Esophagus muscularis mucosa (tissue), 4 donors: Measurements from ENCODE around the gene ATP1B1. TPM values are rescaled to one million over a fixed set of nuclear protein-coding genes. Genes with fewer than 3 reads are reported as not detected.

Source experiments
- DNase-seq: peaks from one replicate; pipeline ENCODE4 v3.0.0-alpha.2; 2017; ENCODE audit errors: extremely low spot score
- H3K27ac ChIP-seq, 4 donors: fragments of 200-600 bp; sonication (generic); replicated peaks in 1 of 4; 1 replicate in 3 of 4; 2 replicates in 1 of 4; pipeline ENCODE4 v1.5.1; 2016 to 2019; ENCODE audit warnings: mild to moderate bottlenecking in 1 of 4
- H3K27me3 ChIP-seq, 4 donors: fragments of 200-600 bp; sonication (generic); one replicate each; pipeline versions ENCODE4 v1.5.1 to v1.6.0; 2016 to 2019
- H3K36me3 ChIP-seq, 4 donors: fragments of 200-600 bp; sonication (generic); one replicate each; pipeline ENCODE4 v1.5.1; 2016 to 2019
- H3K4me1 ChIP-seq, 4 donors: fragments of 200-600 bp; sonication (generic); one replicate each; pipeline ENCODE4 v1.5.1; 2016 to 2019
- H3K4me3 ChIP-seq, 4 donors: fragments of 200-600 bp; sonication (generic); 1 replicate in 2 of 4; 2 replicates in 2 of 4; pipeline ENCODE4 v1.5.1; 2016 to 2019; ENCODE audit warnings: mild to moderate bottlenecking in 4 of 4, moderate library complexity in 1 of 4
- H3K9me3 ChIP-seq, 4 donors: fragments of 200-600 bp; sonication (generic); 1 replicate in 3 of 4; 2 replicates in 1 of 4; pipeline ENCODE4 v1.5.1; 2016 to 2019
- EP300 ChIP-seq: sonication (generic); formaldehyde crosslinking; IDR thresholded peaks from one replicate; pipeline ENCODE4 v1.6.1; 2017; ENCODE audit warnings: antibody characterized with exemption
- POLR2A ChIP-seq: fragments of 450-650 bp; IDR thresholded peaks from one replicate; pipeline ENCODE4 v1.6.1; 2017; ENCODE audit warnings: antibody characterized with exemption, moderate library complexity, mild to moderate bottlenecking, low read depth
- POLR2AphosphoS5 ChIP-seq, 2 donors: sonication (generic); formaldehyde crosslinking; IDR thresholded peaks; one replicate each; pipeline ENCODE4 v1.6.1; 2017; ENCODE audit warnings: antibody characterized with exemption in 2 of 2
- WGBS: methylation state at CpG from one replicate; pipeline ENCODE4 v1.1.5; 2018; 5-methylcytosine and 5-hydroxymethylcytosine counted together
- intact Hi-C: fragments of 100-400 bp; cut with DNase I; formaldehyde crosslinking; loops from one replicate; pipeline ENCODE4 v1.15.1; 2023
- total RNA-seq, 4 donors: library from RNA; depleted of rRNA; stranded (reverse); fragments of >200 nt; gene quantifications; one replicate each; pipeline versions ENCODE4 v1.1.0 to v1.2.1, GENCODE V29; 2016
- TF ChIP-seq, protein P1 (sequence below), 3 experiments: fragments of 200-600 bp in 2 of 3; fragments of 450-650 bp in 1 of 3; sonication (generic) in 2 of 3; IDR thresholded peaks; one replicate each; pipeline ENCODE4 v1.5.1; 2017 to 2019; ENCODE audit warnings: antibody characterized with exemption in 3 of 3, mild to moderate bottlenecking in 2 of 3, moderate library complexity in 1 of 3

Gene ATP1B1
- total RNA-seq, 4 donors from 2014 or later, result 69.4 to 88.6 (median 78.3) TPM

DNA sequence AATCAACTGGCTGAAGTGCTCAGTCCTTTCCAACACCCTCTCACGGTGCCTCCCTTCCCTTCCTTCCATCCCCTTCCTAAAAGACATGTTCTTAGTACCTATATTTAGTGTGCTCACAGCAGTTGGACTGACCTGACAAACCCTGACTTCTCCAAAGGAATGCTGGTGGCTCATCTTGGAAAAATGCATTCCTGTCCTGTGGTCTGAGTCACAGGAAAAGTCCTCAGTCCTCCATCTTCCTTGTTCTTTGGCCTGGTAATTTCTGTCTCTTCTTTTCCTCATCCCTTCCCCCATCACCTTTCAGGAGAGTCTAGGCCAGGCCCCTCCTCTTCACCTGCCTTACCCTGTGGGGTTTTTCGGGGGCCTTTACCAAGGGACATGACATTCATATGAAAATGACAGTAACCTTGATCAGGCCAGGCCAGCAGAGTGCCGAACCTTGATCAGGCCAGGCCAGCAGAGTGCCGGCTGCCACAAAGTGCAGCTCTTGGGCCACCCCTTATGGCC lies 7.2 kb downstream of the ATP1B1 start:
- Histone ChIP-seq H3K9me3 (no peaks in the 10 kb centered on the region), H3K27me3 (no peaks in the 10 kb centered on the region), H3K4me3 (no peak overlapping the region), H3K27ac (peak overlapping the region; percentile 90 to 98 (median 96)), H3K4me1 (peaks cover 65 to 100% (median 98%) of the 10 kb centered on the region in 4 donors), H3K36me3 (peaks cover 4 to 60% (median 21%) of the 10 kb centered on the region in 4 donors)
- WGBS, result 65% methylated on average over 4 of the region's 4 CpGs
- intact Hi-C loops, result no loop called here
- no peak for TF ChIP-seq EP300
- peak; percentile 55 to 79 for TF ChIP-seq POLR2AphosphoS5 (IDR thresholded peaks at IDR 0.05)
- DNase-seq, result no peak

DNA sequence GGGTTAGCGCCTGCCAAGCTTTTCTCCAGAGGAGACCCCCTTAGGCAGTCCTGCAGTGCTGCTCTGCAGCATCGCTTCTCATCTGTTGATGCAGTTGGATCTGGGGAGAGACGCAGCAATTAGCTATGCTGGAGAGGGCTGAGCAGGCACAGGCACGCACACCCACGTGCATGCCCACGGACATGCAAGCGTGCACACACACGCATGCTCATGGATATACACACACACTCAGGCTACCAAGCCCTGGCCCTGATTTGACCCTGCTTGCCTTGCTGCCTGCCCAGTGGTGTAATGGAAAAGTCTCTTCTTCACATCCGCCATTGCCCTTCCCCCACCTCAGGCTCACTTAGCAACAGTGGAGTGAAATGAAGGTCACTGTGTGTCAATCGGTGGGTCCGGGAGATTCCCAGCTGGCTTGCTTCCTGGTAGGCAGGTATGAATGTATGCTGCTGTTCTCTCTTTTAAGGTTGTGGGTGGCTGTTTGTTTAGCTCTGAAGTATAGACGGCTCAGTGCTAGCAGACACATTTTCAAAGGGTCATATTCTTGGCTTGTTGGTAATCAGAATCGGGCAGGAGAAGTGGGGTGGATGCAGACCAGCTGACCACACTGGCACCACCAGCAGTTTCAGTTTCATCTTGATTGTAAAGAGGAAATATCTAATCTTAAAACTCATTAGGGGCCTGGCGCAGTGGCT lies 9.5 kb downstream of the ATP1B1 start:
- H3K4me1 ChIP-seq, result peaks cover 73 to 98% (median 90%) of the 10 kb centered on the region in 4 donors
- H3K9me3 ChIP-seq, result no peaks in the 10 kb centered on the region
- peaks cover 4 to 60% (median 21%) of the 10 kb centered on the region in 4 donors for H3K36me3 ChIP-seq
- H3K27ac ChIP-seq, result peak overlapping the region; percentile 90 to 98 (median 96)
- H3K4me3 ChIP-seq, result peak overlapping the region; percentile 17 to 41 (median 26)
- TF ChIP-seq EP300, result no peak
- peak; percentile 43 to 72 for TF ChIP-seq POLR2AphosphoS5 (IDR thresholded peaks at IDR 0.05)
- 52% methylated on average over 13 of the region's 14 CpGs for WGBS
- no peaks in the 10 kb centered on the region for H3K27me3 ChIP-seq
- DNase-seq, result no peak
- intact Hi-C loops, result no loop called here

DNA sequence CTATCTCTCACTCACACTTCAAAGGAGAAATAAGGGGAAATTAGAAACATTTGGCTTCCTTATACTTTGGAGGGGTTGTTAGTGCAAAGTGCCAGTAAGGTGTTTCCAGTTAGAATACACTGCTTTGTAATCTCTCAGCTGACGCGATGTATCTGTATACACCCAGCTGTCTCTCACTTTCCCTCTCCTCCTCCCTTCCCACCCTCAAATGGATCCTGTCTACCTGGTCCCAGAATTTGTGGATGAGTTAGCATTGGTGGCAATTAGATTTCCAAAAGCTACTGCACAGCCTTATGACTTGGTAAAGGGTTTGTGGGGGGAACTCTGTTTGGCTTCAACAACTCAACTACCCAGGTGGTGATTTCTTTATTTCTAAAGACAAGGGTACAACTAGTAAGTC lies 10.5 kb downstream of the ATP1B1 start:
- Histone ChIP-seq H3K4me3 (peak overlapping the region in 1 of 4 donors; percentile 41), H3K27ac (peak overlapping the region; percentile 90 to 98 (median 96)), H3K9me3 (no peaks in the 10 kb centered on the region), H3K36me3 (peaks cover 0 to 58% (median 21%) of the 10 kb centered on the region in 4 donors), H3K27me3 (no peaks in the 10 kb centered on the region), H3K4me1 (peaks cover 69 to 98% (median 90%) of the 10 kb centered on the region in 4 donors)
- 63% methylated on average over 2 of the region's 2 CpGs for WGBS
- TF ChIP-seq POLR2AphosphoS5 (IDR thresholded peaks at IDR 0.05), result no peak
- TF ChIP-seq EP300, result no peak
- TF ChIP-seq, protein P1, sequence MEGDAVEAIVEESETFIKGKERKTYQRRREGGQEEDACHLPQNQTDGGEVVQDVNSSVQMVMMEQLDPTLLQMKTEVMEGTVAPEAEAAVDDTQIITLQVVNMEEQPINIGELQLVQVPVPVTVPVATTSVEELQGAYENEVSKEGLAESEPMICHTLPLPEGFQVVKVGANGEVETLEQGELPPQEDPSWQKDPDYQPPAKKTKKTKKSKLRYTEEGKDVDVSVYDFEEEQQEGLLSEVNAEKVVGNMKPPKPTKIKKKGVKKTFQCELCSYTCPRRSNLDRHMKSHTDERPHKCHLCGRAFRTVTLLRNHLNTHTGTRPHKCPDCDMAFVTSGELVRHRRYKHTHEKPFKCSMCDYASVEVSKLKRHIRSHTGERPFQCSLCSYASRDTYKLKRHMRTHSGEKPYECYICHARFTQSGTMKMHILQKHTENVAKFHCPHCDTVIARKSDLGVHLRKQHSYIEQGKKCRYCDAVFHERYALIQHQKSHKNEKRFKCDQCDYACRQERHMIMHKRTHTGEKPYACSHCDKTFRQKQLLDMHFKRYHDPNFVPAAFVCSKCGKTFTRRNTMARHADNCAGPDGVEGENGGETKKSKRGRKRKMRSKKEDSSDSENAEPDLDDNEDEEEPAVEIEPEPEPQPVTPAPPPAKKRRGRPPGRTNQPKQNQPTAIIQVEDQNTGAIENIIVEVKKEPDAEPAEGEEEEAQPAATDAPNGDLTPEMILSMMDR (IDR thresholded peaks at IDR 0.05), result no peak
- TF ChIP-seq POLR2A, result no peak
- intact Hi-C loops, result no loop called here
- no peak for DNase-seq

DNA sequence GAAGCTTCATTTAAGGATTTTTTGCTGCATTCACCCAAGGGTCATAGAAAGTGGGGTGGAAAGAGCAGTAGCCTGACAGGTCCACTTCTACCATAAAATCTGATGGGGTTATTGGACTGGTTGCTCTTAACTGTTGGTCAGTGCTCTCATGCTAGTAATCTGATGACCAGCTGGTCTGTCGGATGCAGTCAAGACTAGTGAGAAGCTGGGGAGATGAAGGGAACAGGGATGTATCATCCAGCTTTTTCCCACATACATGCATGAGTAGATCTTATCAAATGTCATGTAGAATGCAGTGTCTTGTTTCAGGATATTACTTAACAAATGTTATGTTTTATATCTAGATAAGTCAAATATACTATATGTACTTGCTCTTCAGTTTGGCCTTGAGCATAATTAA lies 11.1 kb downstream of the ATP1B1 start:
- no peak for DNase-seq
- TF ChIP-seq POLR2A (no peak), POLR2AphosphoS5 (IDR thresholded peaks at IDR 0.05) (no peak), EP300 (no peak)
- TF ChIP-seq, protein P1 (IDR thresholded peaks at IDR 0.05), result no peak
- Histone ChIP-seq H3K9me3 (no peaks in the 10 kb centered on the region), H3K27ac (peak overlapping the region; percentile 90 to 98 (median 96)), H3K36me3 (peaks cover 0 to 55% (median 16%) of the 10 kb centered on the region in 4 donors), H3K4me1 (peaks cover 63 to 94% (median 85%) of the 10 kb centered on the region in 4 donors), H3K27me3 (no peaks in the 10 kb centered on the region), H3K4me3 (no peak overlapping the region)
- 71% methylated on average over 1 of the region's 1 CpG for WGBS
- intact Hi-C loops, result no loop called here

DNA sequence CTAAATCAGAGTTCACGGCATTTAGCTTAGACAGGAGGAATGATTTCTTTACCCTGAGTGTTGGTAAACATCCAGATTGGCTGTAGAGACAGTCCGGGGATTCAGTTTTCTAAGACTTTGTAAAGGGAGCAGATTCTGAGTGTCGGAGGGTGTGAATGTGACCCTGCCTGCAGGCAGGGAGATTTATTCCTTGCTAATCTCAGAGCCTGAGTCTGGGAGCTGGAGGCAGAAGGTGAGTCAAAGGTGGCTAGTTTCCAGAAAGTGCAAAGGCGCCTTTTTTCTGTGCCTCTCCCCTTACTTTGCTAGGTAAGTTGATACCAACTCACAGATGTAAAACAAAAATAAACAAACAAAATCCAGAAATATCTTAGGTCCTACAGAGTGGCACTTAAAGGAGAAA lies 11.7 kb downstream of the ATP1B1 start:
- no peak for DNase-seq
- peaks cover 64 to 88% (median 80%) of the 10 kb centered on the region in 4 donors for H3K4me1 ChIP-seq
- intact Hi-C loops, result no loop called here
- peaks cover 0 to 49% (median 13%) of the 10 kb centered on the region in 4 donors for H3K36me3 ChIP-seq
- WGBS, result 70% methylated on average over 4 of the region's 4 CpGs
- H3K4me3 ChIP-seq, result no peak overlapping the region
- peak overlapping the region; percentile 62 to 98 (median 94) for H3K27ac ChIP-seq
- H3K27me3 ChIP-seq, result no peaks in the 10 kb centered on the region
- H3K9me3 ChIP-seq, result no peaks in the 10 kb centered on the region
- TF ChIP-seq POLR2A (no peak), POLR2AphosphoS5 (IDR thresholded peaks at IDR 0.05) (no peak), EP300 (no peak)
- TF ChIP-seq, protein P1 (IDR thresholded peaks at IDR 0.05), result no peak
